ENCODE results near the gene KDM8. TPM values are rescaled to one million over a fixed set of nuclear protein-coding genes. Genes with fewer than 3 reads are reported as not detected.

Gene KDM8
- total RNA-seq, 1 donor from 2014 or later = 12.5 TPM

DNA sequence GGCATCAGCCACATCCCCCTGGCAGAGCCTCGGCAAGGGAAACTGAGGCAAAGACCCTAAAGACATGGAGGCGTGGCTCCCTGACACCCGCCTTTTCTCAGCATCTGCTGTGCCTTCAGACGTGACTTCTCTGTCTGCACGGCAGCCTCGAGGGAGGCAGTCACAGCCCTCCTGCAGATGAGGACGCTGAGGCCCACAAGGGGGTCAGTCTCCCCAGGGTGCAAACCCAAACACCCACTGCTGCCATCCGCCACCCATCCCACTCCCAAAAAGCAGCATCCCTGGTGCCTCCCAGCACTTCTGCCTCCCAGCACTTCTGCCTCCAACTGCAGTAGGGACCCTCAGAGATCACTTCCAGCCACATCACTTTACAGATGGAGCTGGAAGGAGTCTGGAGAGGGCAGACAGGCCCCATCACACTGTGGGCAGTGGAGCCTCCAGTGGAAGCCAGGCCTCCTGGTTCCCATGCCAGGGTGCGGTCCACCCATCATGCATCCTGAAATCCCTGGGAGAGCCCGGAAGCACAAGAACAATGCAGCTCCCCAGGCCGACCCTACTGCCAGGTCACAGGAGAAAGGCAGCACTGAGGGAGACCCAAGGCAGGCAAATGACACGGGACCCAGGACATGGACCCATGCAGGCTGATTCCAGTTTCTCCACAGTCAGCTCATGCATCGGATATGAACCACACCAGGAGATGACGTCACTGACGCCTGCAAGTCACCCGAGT, 23.8 kb downstream of the KDM8 start:
- H3K27me3 Mint-ChIP-seq = no peaks in the 10 kb centered on the region
- no peak for DNase-seq (ENCODE audit: low spot score, unreplicated experiment)
- H3K36me3 Mint-ChIP-seq (ENCODE audit: insufficient read depth) = peaks cover 1% of the 10 kb centered on the region
- no peak for TF ChIP-seq CTCF (IDR thresholded peaks at IDR 0.05; ENCODE audit: unreplicated experiment)
- H3K27ac Mint-ChIP-seq = no peak overlapping the region
- H3K4me3 Mint-ChIP-seq (ENCODE audit: low read depth) = no peak overlapping the region
- H3K4me1 Mint-ChIP-seq (ENCODE audit: low read depth) = peaks cover 5% of the 10 kb centered on the region
- no peaks in the 10 kb centered on the region for H3K9me3 Mint-ChIP-seq (ENCODE audit: low read depth)

- no peak for DNase-seq (ENCODE audit: low spot score, unreplicated experiment)
- Mint-ChIP-seq H3K4me1 (ENCODE audit: low read depth) (peaks cover 10% of the 10 kb centered on the region), H3K27ac (no peak overlapping the region), H3K36me3 (ENCODE audit: insufficient read depth) (peaks cover 1% of the 10 kb centered on the region), H3K9me3 (ENCODE audit: low read depth) (no peaks in the 10 kb centered on the region), H3K4me3 (ENCODE audit: low read depth) (no peak overlapping the region), H3K27me3 (no peaks in the 10 kb centered on the region)
- TF ChIP-seq CTCF (IDR thresholded peaks at IDR 0.05; ENCODE audit: unreplicated experiment) = no peak
These were observed 24.7 kb downstream of the KDM8 start for GRCh38 chr16:27228045-27228444.

- H3K4me3 Mint-ChIP-seq (ENCODE audit: low read depth) = no peak overlapping the region
- H3K27ac Mint-ChIP-seq = no peak overlapping the region
- H3K4me1 Mint-ChIP-seq (ENCODE audit: low read depth) = peaks cover 10% of the 10 kb centered on the region
- TF ChIP-seq CTCF (IDR thresholded peaks at IDR 0.05; ENCODE audit: unreplicated experiment) = no peak
- DNase-seq (ENCODE audit: low spot score, unreplicated experiment) = no peak
- H3K9me3 Mint-ChIP-seq (ENCODE audit: low read depth) = no peaks in the 10 kb centered on the region
- peaks cover 1% of the 10 kb centered on the region for H3K36me3 Mint-ChIP-seq (ENCODE audit: insufficient read depth)
- H3K27me3 Mint-ChIP-seq = no peaks in the 10 kb centered on the region
These were observed 25.5 kb downstream of the KDM8 start for GRCh38 chr16:27228621-27229501.

DNA sequence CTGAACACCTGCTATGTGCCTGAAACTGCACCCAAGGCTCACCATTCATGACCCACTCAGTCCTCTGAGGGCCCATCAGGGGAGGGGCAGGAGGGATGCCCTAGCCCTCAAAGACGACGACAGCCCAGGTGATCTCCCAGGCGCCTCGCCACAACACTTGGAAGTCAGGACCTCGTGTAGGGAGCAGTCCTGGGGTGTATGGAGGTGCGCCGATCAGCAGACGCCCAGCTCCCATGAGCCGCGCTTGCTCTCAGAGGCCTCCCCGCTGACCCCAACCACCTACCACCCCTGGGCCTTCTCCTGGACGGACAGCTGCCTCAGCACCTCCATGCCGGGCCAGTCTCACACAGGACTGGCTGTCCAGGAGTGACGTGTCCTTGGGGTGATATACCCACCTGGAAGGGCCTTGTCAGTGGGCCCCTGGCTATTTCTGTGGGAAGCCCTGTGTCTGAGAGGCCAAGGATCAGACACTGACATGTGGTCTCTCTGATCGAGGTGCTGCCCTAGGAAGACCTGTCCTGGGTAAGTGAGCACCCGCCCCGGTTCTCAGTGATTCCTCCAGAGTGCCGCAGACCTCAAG, 26.7 kb downstream of the KDM8 start:
- no peaks in the 10 kb centered on the region for H3K27me3 Mint-ChIP-seq

More for the DNA sequence above, 26.7 kb downstream of the KDM8 start:
- Mint-ChIP-seq H3K27ac (no peak overlapping the region), H3K4me3 (ENCODE audit: low read depth) (no peak overlapping the region), H3K36me3 (ENCODE audit: insufficient read depth) (peaks cover 1% of the 10 kb centered on the region), H3K9me3 (ENCODE audit: low read depth) (no peaks in the 10 kb centered on the region), H3K4me1 (ENCODE audit: low read depth) (peaks cover 10% of the 10 kb centered on the region)
- no peak for TF ChIP-seq CTCF (IDR thresholded peaks at IDR 0.05; ENCODE audit: unreplicated experiment)
- DNase-seq (ENCODE audit: low spot score, unreplicated experiment) = no peak

Data from progenitor cell of endocrine pancreas (in vitro differentiated cells).